HG02678 (cell line): ENCODE measurements around the gene PRKG1.

Experiments used
- ATAC-seq: cut with Tn5 transposase; IDR thresholded peaks from one replicate; pipeline ENCODE4 v1.9.1; 2021; ENCODE audit warnings: mild to moderate bottlenecking, moderate library complexity; ENCODE audit not compliant: unreplicated experiment

Gene PRKG1

GRCh38 chr10:51215951-51216834 is 141.9 kb downstream of the PRKG1 start:
- ATAC-seq, result no peak

DNA sequence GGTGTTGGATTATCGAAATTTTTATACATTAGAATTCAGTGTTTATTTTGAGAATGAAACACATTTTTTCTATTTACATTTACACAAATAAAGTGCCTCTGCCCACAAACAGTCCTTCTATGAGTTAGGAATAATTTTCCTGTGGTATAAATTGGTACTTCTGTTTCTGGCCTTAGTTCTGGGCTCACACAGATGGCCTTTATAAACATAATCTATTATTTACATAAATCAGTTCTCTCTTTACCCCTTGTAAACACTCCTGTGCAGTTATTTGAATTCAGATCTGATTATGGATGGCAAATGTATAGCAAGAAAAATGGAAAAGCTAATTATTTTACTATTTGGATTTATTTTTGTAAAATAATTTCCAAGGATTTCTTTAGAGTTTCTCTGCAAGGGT is 143.2 kb downstream of the PRKG1 start:
- no peak for ATAC-seq

DNA sequence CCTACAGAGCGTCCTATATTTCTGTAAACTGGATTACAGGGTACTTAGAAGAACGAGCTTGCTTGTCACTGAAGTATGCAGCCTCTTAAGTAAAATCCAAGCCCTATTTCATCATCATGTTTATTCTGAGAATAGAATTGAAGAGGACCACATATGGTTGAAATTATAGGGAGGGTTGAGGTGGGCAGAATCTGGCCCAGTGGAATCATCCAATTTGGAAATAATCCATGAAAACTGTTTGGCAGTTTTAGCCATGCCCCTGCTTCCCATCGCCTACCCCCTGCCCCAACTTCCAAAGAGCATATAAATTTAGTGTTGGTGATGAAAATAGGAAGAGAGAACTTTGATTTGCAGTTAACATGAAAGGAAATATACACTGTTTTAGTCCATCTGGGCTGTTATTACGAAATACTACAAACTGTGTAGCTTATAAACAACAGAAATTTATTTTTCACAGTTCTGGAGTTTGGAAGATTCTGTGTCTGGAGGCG is 150.4 kb downstream of the PRKG1 start:
- ATAC-seq, result no peak

DNA sequence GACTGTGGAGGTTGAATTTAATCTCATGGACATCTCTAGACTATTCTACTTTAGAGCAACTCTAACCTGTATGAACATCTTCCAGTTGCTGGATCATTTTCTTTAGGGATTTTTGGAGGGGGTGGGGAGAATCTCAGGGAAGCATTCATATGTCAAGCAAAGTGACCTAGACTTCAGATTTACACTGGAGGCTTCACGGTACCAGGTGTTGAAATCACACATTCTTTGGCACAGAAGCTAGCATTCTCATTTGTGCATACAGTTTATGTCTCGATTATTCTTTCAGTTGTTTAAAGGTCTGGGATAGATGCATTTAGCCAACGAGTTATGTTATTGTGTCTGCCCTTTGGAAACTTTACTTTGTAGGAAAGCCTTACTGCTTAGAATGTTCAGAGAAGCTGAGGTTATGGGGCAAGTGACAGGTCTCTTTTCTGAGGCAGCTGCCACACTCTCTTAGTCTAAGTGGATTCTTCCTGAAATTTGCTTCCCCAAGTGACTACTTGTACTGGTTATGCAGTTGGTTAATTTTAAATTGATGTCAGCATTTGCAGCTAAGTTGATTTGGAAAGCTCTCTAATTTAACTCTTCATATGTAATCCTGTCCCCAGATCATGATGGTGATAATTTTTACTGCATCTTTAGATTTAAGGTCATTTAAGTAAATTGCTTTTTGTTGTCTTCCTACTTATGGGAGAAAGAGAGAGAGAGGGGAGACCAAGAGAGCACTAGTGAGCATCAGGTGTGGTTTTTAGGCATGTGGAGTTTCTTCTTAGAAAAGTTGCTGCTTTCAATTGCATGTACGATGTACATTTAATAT is 153.8 kb downstream of the PRKG1 start:
- ATAC-seq, result no peak

- no peak for ATAC-seq
Measured at GRCh38 chr10:51228714-51229100, 154.4 kb downstream of the PRKG1 start.

DNA sequence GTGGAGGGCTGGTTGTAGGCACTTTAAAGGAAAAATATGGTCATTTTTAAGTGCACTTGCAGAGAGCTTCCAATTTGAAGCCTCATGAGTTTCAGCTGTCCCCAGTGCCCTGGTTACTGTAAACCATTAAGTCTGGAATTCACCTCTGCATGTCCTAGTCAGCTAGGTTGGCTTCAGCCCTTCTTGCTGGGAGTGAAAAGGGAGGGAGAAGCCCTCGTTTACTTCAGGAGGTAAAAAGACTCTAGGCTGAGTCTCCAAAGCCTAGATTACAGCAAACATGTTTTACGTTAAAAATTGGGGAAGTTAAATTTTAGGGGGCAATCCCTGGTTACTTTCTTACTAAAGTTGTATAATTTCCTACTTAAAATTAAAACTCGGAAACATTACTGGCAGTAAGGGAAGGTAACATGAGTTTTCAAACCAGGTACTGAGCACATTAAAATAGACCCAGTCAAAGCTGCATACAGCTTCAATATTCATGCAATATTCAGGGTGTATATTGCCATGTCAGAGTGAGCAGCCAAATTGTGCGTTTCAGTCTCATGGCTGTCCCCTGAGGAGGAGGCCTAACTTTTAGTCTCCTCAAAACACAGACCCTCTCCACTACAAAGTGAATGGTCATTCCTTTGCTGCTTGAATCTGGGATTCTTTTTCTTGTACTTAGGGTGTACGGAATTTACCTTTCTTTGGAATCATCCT is 156.7 kb downstream of the PRKG1 start:
- no peak for ATAC-seq

DNA sequence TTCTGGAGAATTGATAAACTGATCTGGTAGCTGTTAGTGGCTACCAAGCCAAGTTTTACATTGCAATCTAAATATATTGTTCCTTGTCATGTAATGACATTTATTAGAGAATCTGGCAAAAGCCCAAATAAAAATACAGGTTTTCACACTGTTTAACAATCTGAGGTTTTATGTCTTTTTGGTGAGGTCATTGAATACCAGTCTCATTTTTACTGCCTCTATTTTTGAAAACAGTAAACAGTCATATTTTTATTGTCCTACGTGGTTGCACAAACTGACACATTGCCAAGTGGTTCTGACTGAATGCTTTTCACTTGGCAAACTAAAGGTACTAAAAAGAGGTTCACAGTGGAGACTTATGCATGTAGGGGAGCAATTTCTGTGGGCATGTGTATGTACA is 157.5 kb downstream of the PRKG1 start:
- ATAC-seq, result no peak

- ATAC-seq, result no peak
Measured at GRCh38 chr10:51233337-51234100, 159.2 kb downstream of the PRKG1 start.

DNA sequence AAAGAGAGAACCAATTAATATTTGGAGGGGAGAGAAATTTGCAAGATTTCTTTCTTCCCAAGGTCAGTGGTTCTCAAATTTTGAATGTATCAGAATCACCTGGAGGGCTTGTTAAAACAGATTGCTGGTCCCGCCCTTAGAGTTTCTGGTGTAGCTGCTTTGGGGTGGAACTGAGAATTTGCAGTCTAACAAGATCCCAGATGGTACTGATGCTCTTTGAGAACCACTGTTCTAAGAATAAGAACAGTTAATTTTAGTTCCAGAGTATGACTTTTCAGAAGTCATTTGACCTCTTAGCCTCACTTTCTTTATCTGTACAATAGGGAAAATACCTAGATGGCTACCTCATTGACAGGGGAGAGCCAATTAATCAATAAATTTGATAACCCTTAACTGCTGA is 161.6 kb downstream of the PRKG1 start:
- no peak for ATAC-seq

DNA sequence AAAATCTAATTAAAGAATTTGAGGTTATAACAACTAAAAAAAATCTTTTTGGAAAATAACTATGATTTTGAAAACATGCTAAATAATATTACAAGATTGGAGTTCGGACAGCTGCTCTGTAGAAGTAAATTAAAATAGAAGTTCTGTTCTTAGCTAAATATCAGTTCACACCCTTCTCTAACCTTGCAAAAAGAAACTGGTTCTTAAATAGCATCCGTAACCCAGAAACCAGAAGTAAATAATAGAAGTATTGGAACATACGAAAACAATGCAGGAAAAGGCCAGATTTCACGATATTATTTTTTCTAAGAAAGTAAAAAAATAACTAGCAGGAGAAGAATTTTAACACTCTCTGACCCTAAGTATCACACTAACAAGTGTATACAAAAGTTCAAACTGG is 164.7 kb downstream of the PRKG1 start:
- ATAC-seq, result no peak

DNA sequence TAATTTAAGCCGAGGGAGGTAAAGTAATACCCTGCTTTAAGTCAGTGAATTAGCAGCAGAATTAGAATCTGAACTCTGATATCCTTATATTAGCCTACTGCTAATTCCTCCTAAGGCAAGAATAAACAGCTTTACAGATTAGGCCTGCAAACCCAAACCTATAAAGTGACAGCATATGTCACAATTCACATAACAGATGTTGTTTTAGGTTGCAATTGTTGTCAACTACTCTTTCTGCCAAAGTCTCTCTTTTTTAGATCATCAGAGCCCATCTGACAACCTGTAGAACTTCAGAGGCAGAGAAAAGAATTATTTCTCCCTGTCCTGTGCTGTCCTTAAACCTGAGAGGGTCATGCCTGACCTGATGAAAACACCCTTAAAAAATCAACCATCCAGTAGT is 167.2 kb downstream of the PRKG1 start:
- ATAC-seq, result no peak

GRCh38 chr10:51242393-51242792 is 168.1 kb downstream of the PRKG1 start:
- ATAC-seq, result no peak

GRCh38 chr10:51244309-51244708 is 170.0 kb downstream of the PRKG1 start:
- no peak for ATAC-seq

- no peak for ATAC-seq
Measured at GRCh38 chr10:51244748-51245490, 170.6 kb downstream of the PRKG1 start.

DNA sequence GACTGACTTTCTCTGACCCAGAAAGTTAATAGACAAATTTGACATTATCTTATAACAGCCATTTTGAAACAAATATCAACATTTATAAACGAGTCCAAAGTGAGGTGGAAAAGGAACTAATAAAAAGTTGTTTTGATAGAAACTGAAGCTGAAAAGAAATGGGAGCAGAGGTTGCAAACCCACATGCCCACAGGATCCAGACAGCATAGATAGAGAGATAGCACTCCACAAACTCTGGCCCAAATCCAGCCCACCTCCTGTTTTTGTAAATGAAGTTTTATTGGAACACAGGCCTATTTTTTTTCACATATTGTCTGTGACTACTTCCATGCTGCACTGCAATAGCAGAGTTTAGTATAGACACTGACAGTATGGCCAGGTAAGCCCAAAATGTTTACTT is 171.9 kb downstream of the PRKG1 start:
- no peak for ATAC-seq

- ATAC-seq, result no peak
Measured at GRCh38 chr10:51250278-51250920, 176.1 kb downstream of the PRKG1 start.

DNA sequence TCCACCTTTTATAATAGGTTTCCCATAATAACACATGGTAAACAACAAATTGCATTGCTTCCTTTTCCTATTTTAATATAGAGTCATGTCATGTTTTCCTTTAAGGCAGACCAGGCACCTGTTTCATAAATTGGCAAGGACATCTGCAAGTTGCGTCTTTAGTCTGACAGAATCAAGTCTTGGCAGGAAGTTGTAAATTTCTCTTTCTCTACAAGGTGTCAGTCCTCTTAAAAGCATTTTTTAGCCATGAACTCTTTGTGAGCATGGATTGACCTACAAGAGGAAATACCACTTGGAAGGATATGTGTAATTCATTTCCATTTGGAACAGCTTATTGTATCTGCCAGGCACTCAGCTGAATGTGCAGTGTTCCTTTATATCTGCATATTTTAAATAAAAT is 176.8 kb downstream of the PRKG1 start:
- no peak for ATAC-seq

GRCh38 chr10:51255381-51255780 is 181.1 kb downstream of the PRKG1 start:
- no peak for ATAC-seq

DNA sequence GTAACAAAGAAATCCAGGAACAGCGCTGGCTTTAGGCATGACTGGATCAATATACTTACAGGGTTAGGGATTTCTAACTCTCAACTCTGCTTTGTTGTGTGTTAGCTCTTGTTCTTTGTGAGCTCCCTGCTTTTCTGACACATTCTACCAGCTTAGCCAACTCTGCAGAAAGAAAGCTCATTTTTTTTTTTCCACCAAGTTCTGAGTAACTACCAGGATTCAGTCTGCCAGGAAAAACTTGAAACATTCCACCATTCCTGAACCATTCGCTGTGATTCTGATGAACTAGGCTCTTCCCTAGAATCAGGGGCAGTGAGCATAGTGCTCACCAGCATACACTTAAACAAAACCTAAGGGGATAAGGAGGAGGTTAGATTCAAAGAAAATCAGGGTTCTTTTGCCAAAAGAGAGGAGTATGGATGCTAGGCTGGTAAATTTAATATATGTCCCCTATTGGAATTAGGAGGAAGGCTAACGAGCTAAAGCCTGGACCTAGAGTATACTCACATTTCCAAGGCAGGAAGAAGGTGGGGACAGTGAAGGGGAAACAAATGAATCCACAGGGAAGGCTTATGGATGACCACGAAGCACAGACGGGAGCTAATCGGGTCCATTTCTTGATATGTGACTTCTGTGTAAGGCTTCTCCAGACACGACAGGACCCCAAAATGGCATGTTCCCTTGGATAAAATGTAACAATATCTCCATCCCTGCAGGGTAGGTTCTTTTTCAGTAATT is 183.4 kb downstream of the PRKG1 start:
- no peak for ATAC-seq
